Left ventricle myocardium inferior (tissue), 1 donor: ENCODE measurements around the gene FRY. TPM values are rescaled to one million over a fixed set of nuclear protein-coding genes. Genes with fewer than 3 reads are reported as not detected.
A peak's percentile ranks its signal among the peaks of the same experiment; 100 is the strongest.

Experiments
- DNase-seq: peaks from one replicate; pipeline ENCODE4 v3.0.0-alpha.2; 2020
- H3K27ac ChIP-seq: fragments of 200-600 bp; replicated peaks from 2 replicates; pipeline ENCODE4 v1.8.0; 2021
- H3K27me3 ChIP-seq: fragments of 200-600 bp; 2 replicates; pipeline ENCODE4 v1.8.0; 2021; ENCODE audit warnings: low read depth
- H3K36me3 ChIP-seq: fragments of 200-600 bp; 2 replicates; pipeline ENCODE4 v1.8.0; 2021
- H3K4me1 ChIP-seq: fragments of 200-600 bp; 2 replicates; pipeline ENCODE4 v1.8.0; 2021
- H3K4me3 ChIP-seq: fragments of 200-600 bp; 2 replicates; pipeline ENCODE4 v1.8.0; 2021; ENCODE audit warnings: mild to moderate bottlenecking, moderate library complexity
- H3K9me3 ChIP-seq: fragments of 200-600 bp; replicated peaks from 2 replicates; pipeline ENCODE4 v1.8.0; 2021
- CTCF ChIP-seq: fragments of 200-600 bp; IDR thresholded peaks from 2 replicates; pipeline ENCODE4 v1.8.0; 2021; ENCODE audit warnings: antibody characterized with exemption, mild to moderate bottlenecking, borderline replicate concordance
- intact Hi-C: fragments of 100-400 bp; cut with micrococcal nuclease; formaldehyde crosslinking; loops from one replicate; pipeline ENCODE4 v1.11.0; 2022
- total RNA-seq: library from RNA; stranded (reverse); fragmentation: NEBNext Ultra II Directional; extraction: Animal tissue kit (Norgen Biotek cat#: 25700); gene quantifications from one replicate; pipeline ENCODE4 v1.2.1, GENCODE V29; 2021
- donor health status: DM: no; HTN: yes; CAD: no; lungs with severe emphysema.

FRY gene
- total RNA-seq, 1 donor from 2014 or later, result 167 TPM

GRCh38 chr13:32139251-32139650 is 107.7 kb downstream of the FRY start:
- no peaks in the 10 kb centered on the region for H3K27me3 ChIP-seq
- DNase-seq, result no peak
- H3K36me3 ChIP-seq, result peaks cover 23% of the 10 kb centered on the region
- H3K27ac ChIP-seq, result no peak overlapping the region
- peaks cover 52% of the 10 kb centered on the region for H3K4me1 ChIP-seq
- H3K4me3 ChIP-seq, result no peak overlapping the region
- H3K9me3 ChIP-seq, result no peaks in the 10 kb centered on the region
- intact Hi-C loops, result no loop called here
- TF ChIP-seq CTCF, result no peak

GRCh38 chr13:32140109-32140508 is 108.5 kb downstream of the FRY start:
- intact Hi-C loops, result no loop called here
- Histone ChIP-seq H3K27ac (no peak overlapping the region), H3K9me3 (no peaks in the 10 kb centered on the region), H3K36me3 (peaks cover 20% of the 10 kb centered on the region), H3K4me3 (no peak overlapping the region), H3K27me3 (no peaks in the 10 kb centered on the region), H3K4me1 (peaks cover 44% of the 10 kb centered on the region)
- no peak for DNase-seq
- TF ChIP-seq CTCF, result no peak

- no peak for TF ChIP-seq CTCF
- H3K36me3 ChIP-seq, result peaks cover 16% of the 10 kb centered on the region
- intact Hi-C loops, result no loop called here
- H3K9me3 ChIP-seq, result no peaks in the 10 kb centered on the region
- H3K4me3 ChIP-seq, result no peak overlapping the region
- H3K4me1 ChIP-seq, result peaks cover 30% of the 10 kb centered on the region
- no peaks in the 10 kb centered on the region for H3K27me3 ChIP-seq
- DNase-seq, result no peak
- H3K27ac ChIP-seq, result no peak overlapping the region
Observed at GRCh38 chr13:32141462-32141861, 109.9 kb downstream of the FRY start.

- H3K36me3 ChIP-seq, result peaks cover 12% of the 10 kb centered on the region
- no peak for DNase-seq
- intact Hi-C loops, result no loop called here
Observed at GRCh38 chr13:32142115-32142514, 110.5 kb downstream of the FRY start.

GRCh38 chr13:32142956-32143375 is 111.4 kb downstream of the FRY start:
- intact Hi-C loops, result no loop called here
- no peak overlapping the region for H3K27ac ChIP-seq
- H3K27me3 ChIP-seq, result no peaks in the 10 kb centered on the region
- no peaks in the 10 kb centered on the region for H3K9me3 ChIP-seq
- H3K36me3 ChIP-seq, result peaks cover 18% of the 10 kb centered on the region
- H3K4me1 ChIP-seq, result peaks cover 27% of the 10 kb centered on the region
- DNase-seq, result no peak
- H3K4me3 ChIP-seq, result no peak overlapping the region
- TF ChIP-seq CTCF, result no peak

More at GRCh38 chr13:32142115-32142514, 110.5 kb downstream of the FRY start:
- Histone ChIP-seq H3K27me3 (no peaks in the 10 kb centered on the region), H3K4me1 (peaks cover 25% of the 10 kb centered on the region), H3K4me3 (no peak overlapping the region), H3K27ac (no peak overlapping the region), H3K9me3 (no peaks in the 10 kb centered on the region)
- no peak for TF ChIP-seq CTCF

GRCh38 chr13:32147193-32147592 is 115.6 kb downstream of the FRY start:
- Histone ChIP-seq H3K4me1 (peaks cover 50% of the 10 kb centered on the region), H3K27ac (peak overlapping the region; percentile 33), H3K9me3 (no peaks in the 10 kb centered on the region), H3K4me3 (no peak overlapping the region), H3K27me3 (no peaks in the 10 kb centered on the region), H3K36me3 (peaks cover 31% of the 10 kb centered on the region)
- intact Hi-C loops, result no loop called here
- no peak for TF ChIP-seq CTCF
- no peak for DNase-seq
